Stimulated activated CD8-positive, alpha-beta memory T cell treated with anti-CD3 and anti-CD28 coated beads, Interleukin-2, amount 100 ng/mL, for 1 hour (primary cell): ENCODE data around the gene BOC.
"Not testable (repeated sequence)": the region's sequence is repeated elsewhere in the genome, so short reads cannot be mapped to it uniquely, and the experiment has no call there.

Source experiments
- DNase-seq, 2 donors: peaks; one replicate each; pipeline ENCODE4 v3.0.0-alpha.2; 2020; ENCODE audit warnings: low read depth in 2 of 2

Gene BOC, protein sequence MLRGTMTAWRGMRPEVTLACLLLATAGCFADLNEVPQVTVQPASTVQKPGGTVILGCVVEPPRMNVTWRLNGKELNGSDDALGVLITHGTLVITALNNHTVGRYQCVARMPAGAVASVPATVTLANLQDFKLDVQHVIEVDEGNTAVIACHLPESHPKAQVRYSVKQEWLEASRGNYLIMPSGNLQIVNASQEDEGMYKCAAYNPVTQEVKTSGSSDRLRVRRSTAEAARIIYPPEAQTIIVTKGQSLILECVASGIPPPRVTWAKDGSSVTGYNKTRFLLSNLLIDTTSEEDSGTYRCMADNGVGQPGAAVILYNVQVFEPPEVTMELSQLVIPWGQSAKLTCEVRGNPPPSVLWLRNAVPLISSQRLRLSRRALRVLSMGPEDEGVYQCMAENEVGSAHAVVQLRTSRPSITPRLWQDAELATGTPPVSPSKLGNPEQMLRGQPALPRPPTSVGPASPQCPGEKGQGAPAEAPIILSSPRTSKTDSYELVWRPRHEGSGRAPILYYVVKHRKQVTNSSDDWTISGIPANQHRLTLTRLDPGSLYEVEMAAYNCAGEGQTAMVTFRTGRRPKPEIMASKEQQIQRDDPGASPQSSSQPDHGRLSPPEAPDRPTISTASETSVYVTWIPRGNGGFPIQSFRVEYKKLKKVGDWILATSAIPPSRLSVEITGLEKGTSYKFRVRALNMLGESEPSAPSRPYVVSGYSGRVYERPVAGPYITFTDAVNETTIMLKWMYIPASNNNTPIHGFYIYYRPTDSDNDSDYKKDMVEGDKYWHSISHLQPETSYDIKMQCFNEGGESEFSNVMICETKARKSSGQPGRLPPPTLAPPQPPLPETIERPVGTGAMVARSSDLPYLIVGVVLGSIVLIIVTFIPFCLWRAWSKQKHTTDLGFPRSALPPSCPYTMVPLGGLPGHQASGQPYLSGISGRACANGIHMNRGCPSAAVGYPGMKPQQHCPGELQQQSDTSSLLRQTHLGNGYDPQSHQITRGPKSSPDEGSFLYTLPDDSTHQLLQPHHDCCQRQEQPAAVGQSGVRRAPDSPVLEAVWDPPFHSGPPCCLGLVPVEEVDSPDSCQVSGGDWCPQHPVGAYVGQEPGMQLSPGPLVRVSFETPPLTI

DNA sequence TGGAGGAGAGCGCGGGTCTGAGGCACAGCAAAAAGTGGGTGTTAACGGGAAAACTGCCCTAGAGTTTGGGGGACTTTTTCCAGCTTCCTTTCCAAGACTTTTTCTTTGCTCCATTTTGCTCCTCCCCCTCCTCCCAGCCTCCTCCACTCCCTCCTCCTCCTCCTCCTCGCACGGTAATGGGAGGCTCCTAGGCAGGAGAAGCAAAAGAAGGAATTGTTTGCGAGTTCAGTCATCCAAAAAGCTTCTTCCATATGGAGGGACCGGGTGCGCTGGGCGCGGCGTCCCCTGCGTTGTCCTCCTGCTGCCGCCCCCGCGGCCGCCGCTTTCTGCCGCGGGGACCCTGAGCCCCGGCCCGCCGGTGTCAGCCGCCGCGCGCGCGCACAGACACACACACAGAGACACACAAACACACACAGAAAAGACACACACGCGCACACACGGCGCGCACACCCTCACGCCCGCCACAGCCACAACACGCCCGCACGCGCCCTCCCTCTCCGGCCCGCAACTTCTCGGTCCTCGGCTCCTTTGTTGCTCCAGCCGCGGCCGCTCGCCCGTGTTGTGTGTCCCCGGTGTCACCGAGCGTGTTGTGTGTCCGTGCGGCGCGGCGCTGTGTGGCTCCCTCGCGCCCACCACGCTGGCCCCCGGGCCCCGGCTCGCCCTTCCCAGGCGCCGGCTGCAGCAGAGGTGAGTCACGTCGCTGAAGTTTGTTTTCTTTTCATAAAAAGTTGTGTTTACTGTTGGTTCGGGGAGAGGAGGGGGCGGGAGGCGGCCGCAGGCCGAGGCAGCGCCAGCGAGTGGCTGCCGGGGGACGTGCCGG lies at the start of gene BOC:
TSS of gene BOC (plus strand) at position 228 of the 820 bp plus-strand sequence. CDS start 38,246 bp downstream, outside the sequence.
- no peak for DNase-seq

DNA sequence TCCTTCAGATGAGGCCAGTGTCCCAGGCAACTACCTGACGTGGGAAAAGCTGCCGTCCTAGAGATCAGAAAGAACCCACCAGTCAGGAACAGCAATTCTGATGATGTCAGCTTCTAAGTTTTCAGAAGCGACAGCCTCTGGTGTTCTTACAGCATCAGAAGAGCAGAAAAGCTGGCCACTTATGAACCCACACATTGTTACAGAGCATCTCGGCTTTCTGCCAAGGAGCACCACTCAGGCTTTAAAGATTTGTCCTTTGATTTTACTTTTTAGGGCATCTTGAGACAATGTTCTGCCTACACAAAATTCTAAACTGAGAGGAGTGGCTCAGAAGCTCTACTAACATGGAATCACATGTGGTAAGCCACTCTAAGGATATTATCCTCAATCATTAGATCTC lies 49.7 kb upstream of the BOC start:
- no peak for DNase-seq

DNA sequence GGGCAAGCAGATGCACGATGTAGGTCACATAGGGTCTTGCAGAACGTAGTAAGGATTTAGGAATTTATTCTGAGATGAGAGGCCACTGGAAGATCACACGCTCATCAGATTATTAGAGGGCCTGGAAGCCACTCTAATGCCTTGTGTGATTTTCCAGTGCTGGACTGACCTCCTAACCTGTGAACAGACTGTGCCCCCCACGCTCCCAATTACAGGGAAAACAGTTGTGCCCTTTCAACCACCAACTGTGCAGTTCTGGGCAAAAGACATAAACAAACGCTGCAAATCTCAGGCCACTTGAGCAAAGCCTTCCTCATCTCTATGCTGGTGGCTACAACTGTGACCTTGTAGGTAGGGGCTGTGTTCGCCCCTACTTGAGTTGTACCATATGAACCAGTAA lies 48.2 kb upstream of the BOC start:
- no peak for DNase-seq

DNA sequence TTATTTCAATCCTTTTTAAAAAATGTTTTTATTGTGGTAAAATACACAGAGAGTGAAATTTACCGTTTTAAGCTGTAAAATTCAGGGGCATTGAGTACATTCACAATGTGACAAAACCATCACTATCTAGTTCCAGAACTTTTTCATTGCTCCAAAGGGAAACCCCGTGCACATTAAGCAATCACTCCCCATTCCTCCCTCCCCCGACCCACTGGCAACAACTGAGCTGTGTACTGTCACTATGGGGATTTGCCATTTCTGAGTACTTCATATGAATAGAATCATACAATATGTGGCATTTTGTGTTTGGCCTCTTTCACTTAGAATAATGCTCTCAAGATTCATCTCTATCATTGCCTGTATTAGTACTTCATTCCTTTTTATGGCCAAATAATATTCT lies 45.5 kb upstream of the BOC start:
- DNase-seq = no peak

DNA sequence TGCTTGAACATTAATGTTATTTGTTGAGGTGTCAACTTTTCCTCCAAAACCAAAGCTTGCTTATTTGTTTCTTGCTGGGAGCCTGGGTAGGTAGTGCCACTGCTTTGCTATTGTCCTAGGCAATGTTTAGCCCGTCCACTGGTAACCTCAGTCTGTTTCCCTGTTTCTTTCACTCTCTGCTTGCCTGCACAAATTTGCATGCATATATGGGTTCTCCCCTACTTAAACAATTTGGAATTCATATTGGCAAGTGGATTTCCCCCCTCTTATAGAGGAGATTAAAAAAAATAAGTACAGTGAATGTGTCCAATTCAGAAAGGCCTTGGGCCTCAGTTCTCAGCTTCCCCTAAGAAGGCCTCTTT lies 45.0 kb upstream of the BOC start:
- DNase-seq = no peak

DNA sequence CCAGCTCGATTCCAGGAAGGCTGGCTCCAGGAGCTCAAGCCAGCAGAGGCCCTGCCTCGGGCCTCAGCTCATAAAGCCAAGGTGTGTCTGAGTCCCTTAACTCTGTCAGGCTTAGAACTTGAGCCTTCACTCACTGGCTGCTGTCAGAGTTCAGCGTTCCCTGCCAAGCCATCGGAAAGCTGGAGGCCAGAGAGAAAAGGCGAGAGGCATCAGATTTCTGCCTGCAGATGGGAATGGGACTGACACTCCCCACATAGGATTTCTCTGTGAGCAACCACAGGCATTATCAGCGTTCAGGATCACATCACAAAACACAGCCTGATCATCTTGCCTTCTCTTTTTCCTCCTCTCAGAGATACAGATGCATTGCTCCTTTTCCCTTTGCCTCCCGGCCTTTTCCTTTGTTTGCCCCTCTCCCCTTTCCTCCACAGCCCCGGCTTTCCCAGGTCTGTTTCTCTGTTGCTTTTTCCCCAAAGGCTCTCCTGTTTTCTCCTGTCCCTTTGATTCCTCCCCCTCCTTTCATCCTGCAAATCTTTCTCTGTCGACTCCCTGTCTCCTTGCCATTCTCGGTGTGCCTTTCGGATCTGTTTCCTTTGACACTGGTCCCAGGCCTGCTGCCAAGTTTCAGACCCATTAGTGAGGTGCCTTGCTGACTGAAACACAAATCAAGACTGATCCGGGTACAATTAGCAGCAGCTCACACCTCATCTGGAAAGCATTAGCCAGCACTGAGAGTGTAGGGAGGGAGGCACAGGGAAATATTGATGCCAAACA lies 44.5 kb upstream of the BOC start:
- DNase-seq = no peak

DNA sequence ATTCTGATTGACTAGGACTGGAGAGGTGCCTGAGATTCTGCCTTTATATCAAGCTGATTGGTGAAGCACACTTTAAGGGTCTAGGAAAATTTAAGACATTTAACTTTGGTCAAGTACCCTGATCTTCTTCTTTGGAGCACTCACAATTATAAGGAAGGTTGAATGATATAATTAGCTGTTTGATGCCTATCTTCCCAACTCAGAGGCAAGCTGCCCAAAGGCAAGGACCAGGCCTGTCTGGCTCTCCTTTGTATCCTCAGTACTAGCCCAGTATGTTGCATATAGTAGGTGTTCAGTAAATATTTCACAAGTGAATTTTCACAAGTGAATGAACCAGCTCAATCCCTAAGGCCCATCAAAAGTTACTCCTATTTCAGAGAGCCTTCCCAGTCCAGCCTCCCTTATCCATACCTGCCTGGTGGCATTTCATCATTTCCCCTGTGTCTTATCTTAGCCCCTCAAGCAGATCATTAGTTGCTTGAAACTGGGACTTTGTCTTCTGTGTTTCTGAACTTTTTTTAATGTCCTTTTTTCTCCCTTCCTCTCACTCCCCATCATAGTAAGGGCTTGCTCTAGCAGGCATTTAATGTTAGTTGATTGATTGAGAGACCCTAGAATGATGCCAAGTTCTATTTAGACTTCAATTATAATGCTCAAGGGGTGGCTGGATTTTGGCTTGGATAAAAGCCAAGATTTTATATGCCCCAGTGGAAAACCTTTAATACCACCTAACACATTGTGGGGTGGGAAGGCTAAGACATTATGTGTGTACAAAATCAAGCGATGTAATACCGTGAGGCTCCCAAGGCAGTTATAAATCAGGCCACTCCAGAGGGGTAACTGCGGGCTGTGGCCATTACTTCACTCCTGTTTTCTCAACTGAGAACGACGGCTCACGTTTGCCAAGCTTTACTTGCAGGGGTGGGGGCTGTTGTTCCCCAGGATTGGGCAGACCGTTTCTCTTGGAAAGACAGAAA lies 43.2 kb upstream of the BOC start:
- DNase-seq = no peak

DNA sequence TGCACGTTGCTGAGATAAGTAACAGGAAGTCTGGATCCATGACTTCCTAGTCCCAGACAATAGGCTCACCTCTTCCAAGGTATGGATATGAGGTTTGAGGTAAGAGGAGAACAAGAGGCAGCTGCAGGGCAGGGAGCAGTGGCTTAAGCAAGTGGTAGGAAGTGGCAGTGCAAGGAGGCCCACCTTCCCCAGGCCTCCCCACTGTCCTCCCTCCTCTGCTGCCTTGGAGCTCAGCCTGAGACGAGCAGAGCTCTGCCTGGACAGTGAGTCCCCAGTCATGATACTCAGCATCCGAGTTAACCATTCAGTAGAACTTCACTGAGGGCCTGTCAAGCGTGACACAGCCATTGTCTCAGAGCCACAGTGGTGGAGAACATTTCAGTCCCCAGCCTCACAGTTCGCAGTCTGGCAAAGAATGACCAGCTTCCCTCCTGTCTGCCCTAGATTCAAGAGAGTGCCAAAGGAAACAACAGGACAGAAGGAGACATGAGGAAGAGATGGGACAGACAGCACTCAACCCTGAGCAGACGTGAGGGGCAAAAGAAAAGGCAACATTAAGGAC lies 41.4 kb upstream of the BOC start:
- no peak for DNase-seq

DNA sequence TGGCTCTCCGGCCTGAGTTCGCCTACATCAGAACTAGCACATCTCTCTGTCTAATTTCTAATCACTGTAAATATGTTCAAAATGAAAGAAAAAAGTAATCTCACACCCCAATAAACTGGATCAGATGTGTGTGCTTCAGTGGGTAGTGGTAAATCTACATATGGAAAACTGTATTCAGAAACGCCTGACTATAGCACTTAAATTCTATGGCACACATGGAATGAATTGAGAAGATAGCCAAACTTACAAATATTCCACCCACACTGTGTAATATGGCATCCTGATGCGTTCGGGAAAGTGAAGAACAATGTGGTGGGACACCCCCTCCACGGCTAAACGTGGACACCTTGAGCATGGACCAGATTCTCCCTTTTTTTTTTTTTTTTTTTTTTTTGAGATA lies 40.6 kb upstream of the BOC start:
- no peak for DNase-seq

DNA sequence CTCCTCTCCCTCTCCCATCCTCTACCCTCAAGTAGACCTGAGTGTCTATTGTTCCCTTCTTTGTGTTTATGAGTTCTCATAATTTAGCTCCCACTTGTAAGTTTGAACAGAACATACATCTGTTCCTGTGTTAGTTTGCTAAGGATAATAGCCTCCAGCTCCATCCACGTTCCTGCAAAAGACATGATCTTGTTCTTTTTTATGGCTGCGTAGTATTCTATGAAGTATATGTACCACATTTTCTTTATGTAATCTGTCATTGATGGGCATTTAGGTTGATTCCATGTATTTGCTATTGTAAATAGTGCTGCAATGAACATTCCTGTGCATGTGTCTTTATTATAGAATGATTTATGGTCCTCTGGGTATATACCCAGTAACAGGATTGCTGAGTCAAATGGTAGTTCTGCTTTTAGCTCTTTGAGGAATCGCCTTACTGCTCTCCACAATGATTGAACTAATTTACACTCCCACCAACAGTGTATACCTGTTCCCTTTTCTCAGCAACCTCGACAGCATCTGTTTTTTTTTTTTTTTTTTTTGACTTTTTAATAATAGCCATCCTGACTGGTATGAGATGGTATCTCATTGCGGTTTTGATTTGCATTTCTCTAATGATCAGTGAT lies 39.6 kb upstream of the BOC start:
- not testable (repeated sequence) for DNase-seq

DNA sequence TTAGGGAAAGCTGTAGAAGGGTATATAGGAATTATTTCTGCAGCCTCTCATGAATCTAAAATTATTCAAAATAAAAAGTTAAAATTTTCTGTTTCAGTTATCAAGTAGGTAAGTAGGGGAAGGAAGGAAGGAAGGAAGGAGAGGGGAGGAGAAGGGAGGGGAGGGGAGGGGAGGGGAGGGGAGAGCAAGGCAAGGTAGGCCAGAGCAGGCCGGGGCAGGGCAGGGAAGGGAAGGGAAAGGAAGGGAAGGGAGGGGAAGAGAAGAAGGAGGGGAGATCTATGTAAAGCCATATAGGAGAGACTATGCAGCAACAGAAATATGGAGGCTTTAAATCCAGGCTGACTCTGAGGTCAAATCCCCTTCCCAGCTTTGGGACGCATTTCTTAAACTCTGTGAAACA lies 38.3 kb upstream of the BOC start:
- DNase-seq = no peak

DNA sequence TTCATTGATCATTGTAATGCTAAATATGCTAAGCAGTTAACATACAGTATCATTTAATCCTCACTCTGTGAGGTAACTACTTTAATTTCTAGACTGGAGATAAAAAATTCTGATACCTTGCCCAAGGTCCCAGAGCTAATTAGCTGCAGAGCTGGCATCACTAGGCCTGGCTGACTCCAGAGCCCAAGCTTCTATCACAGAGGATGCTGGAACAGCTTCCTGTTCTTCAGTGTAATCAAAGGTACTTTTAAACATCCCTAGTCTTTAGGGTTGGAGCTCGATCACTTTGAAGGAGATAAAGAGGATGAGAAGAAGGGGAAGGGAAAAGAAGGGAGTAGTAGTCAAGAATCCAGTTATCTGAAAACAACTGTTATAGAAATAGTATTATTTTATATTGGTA lies 37.1 kb upstream of the BOC start:
- DNase-seq = no peak

DNA sequence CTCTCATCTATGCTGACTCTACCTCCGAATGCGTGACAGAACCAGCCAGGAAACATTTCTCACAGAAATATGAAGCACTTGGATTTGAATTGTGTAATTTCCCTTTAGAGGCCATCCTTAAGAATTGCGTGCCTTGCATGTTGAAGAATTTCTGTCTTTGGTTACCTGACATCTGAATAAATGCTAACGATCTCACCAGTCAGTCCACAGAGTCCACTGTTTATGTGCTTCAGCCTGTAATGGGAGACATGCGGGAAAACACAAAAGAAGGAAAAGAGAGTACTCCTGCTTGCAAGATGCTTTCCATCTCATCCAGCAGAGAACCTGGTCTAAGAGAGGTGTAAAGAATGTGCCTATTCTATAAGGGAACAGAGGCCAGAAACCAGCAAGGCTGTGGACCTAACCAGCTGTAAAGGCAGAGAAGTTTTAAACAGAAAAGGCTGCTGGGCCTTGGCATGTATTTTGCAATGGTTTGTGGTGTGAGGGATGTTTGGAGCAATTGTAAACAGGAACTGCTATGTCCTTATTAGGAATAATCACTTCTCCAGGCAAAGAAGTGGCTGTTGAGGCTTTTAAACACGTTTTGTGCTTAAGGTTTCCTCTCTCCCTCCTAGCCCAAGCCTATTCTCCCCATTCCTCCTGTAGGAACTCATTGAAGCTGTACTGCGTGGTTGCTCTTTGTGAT lies 36.4 kb upstream of the BOC start:
- no peak for DNase-seq

DNA sequence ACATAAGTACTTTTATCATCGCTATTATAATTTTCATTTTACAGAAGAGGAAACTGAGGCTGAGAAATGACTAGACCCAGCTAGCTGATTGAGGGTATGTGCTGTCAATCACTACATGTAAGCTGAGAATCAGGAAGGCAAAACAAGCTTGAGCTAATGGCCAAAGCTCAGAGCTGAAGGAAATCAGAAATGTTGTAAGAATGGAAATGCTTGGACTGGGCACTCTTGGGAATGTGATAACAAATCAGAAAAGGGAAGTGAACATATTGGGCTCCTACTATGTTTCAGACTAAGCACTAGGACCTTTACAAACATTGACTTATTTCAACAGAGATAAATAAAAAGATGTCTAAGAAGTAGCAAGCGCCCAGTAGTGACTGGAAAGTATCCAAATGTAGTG lies 33.8 kb upstream of the BOC start:
- DNase-seq = no peak

DNA sequence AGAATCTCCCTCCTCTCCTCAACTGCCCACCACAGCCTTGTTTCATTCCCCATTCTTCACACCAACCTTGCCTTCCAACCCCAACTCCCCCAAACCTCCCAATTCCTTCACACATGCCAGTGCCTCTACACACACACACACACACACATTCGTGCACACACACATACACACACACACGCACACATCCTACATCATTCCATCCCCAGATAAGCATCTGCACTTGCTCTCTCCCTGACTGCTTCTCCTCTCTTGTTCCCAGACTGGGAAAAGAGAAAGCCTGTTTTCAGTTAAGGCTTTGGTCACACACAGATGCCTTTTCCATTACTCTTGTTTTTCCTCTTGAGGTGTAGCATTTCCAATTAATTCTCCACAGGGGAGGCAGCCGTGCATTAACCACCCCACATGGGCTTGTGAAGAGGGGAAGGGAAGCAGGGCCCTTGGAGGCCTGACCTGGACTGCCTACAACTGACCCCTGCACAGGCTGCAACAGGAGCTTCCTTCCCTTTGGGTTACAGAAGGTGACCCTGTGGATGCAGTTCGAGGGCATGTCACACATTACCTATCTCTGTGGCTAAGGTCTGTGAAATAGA lies 32.0 kb upstream of the BOC start:
- no peak for DNase-seq

DNA sequence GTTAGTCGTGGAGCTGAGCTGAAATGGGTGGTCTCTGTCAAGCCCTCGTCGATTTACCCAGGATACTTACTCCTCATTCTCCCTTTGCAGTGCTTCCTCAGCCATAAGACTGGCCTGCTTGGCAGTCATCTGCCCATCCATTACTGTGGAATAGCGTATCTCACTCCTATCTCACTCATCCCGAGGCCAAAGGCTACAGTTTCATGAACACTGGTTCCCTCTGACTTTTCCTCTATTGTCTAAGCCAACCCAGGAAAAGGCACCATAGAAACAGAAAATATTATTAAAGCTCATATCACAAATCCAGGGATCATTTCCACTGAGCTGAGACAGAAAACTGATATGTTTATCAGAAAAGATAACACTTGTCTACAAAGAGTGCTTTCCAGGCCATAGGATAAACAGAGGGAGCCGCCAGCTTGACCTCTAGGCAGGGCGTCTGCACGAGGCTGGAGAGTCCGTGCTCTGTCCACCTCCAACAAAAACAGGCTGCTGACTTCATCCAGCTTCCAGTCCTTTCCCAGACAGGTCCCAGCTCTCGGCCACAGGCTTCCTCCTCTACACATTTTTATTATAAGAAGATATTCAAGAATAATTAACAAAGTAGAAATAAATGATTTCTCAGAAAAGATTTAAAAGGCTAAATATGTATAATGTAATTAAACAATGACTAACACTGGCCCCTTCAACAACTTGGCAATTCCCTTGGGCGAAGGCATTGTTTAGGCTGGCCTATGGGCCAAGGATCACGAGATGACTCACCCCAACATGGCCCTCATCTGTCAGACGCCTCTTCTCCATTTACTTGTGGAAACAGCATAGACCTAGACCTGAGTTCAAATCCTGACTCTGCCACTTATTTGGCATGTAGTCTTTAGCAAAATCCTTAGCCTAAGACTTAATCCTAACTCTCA lies 27.4 kb upstream of the BOC start:
- no peak for DNase-seq
